WTC11 (cell line): ENCODE measurements around the gene RANBP17.

Experiments used
- NR3C1 ChIP-seq: sonication (generic); formaldehyde crosslinking; conservative IDR thresholded peaks from 2 replicates; pipeline ENCODE4 v1.8.1; 2023; ENCODE audit warnings: low read depth, mild to moderate bottlenecking, missing genetic modification reagents
- ZNF121 ChIP-seq: sonication (generic); formaldehyde crosslinking; IDR thresholded peaks from 2 replicates; pipeline ENCODE4 v1.8.0; 2023; ENCODE audit warnings: missing genetic modification reagents
- TF ChIP-seq, protein P1 (sequence below): sonication (generic); formaldehyde crosslinking; IDR thresholded peaks from 2 replicates; pipeline ENCODE4 v1.8.1; 2023; ENCODE audit warnings: mild to moderate bottlenecking, missing genetic modification reagents, borderline replicate concordance

DNA sequence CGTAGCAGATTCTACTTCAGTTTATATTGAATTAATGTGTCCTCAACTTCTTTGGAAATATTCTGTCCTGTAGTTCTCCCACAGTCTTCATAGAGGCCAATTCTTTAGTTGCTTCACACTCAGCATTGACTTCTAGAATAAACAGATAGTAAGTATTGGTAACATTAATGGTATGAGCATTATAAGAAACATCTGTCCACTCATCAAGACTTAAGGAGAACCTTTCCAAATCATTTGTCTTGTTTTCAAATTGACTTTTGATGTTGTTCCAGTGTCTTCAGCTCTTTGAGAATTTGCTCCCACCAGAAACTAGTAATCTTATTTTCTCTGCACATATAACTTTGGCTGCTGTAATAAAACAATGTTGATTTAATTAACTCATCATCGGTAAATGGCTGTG, 18.3 kb downstream of the RANBP17 start:
- TF ChIP-seq ZNF121 (CRISPR knock-in tag) (no peak), NR3C1 (no peak)
- TF ChIP-seq, protein P1, sequence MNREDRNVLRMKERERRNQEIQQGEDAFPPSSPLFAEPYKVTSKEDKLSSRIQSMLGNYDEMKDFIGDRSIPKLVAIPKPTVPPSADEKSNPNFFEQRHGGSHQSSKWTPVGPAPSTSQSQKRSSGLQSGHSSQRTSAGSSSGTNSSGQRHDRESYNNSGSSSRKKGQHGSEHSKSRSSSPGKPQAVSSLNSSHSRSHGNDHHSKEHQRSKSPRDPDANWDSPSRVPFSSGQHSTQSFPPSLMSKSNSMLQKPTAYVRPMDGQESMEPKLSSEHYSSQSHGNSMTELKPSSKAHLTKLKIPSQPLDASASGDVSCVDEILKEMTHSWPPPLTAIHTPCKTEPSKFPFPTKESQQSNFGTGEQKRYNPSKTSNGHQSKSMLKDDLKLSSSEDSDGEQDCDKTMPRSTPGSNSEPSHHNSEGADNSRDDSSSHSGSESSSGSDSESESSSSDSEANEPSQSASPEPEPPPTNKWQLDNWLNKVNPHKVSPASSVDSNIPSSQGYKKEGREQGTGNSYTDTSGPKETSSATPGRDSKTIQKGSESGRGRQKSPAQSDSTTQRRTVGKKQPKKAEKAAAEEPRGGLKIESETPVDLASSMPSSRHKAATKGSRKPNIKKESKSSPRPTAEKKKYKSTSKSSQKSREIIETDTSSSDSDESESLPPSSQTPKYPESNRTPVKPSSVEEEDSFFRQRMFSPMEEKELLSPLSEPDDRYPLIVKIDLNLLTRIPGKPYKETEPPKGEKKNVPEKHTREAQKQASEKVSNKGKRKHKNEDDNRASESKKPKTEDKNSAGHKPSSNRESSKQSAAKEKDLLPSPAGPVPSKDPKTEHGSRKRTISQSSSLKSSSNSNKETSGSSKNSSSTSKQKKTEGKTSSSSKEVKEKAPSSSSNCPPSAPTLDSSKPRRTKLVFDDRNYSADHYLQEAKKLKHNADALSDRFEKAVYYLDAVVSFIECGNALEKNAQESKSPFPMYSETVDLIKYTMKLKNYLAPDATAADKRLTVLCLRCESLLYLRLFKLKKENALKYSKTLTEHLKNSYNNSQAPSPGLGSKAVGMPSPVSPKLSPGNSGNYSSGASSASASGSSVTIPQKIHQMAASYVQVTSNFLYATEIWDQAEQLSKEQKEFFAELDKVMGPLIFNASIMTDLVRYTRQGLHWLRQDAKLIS: no peak
